GM23338 (cell line): Measurements from ENCODE around the gene WWOX. TPM values are rescaled to one million over a fixed set of nuclear protein-coding genes. Genes with fewer than 3 reads are reported as not detected.

Source experiments
- ATAC-seq: fragments of 200-7000 bp; cut with Tn5 transposase; 3 replicates; pipeline ENCODE4 v1.9.1; 2020
- DNase-seq: peaks from one replicate; pipeline ENCODE4 v3.0.0-alpha.2; 2015; ENCODE audit warnings: low spot score
- H2AFZ ChIP-seq: fragments of 200-600 bp; sonication (generic); 2 replicates; pipeline ENCODE4 v1.8.0; 2016; ENCODE audit warnings: antibody characterized with exemption, mild to moderate bottlenecking, moderate library complexity
- H3F3A ChIP-seq: fragments of 200-600 bp; sonication (generic); replicated peaks from 2 replicates; pipeline ENCODE4 v1.8.0; 2017; ENCODE audit warnings: antibody characterized with exemption, mixed run types, low read depth
- H3K27ac ChIP-seq: fragments of 200-600 bp; sonication (generic); 2 replicates; pipeline ENCODE4 v1.6.1; 2016; ENCODE audit warnings: low read depth
- H3K27me3 ChIP-seq: fragments of 200-600 bp; sonication (generic); 2 replicates; pipeline ENCODE4 v1.8.0; 2016; ENCODE audit warnings: mild to moderate bottlenecking, mixed run types, moderate library complexity; ENCODE audit not compliant: insufficient read depth
- H3K36me3 ChIP-seq: fragments of 200-600 bp; sonication (generic); 2 replicates; pipeline ENCODE4 v1.8.0; 2016; ENCODE audit warnings: mild to moderate bottlenecking; ENCODE audit not compliant: insufficient read depth
- H3K4me1 ChIP-seq: fragments of 200-600 bp; sonication (generic); 2 replicates; pipeline ENCODE4 v1.8.0; 2016; ENCODE audit warnings: mild to moderate bottlenecking, moderate library complexity; ENCODE audit not compliant: insufficient read depth
- H3K4me2 ChIP-seq: fragments of 200-600 bp; sonication (generic); 2 replicates; pipeline ENCODE4 v1.7.1; 2017; ENCODE audit warnings: mixed run types
- H3K4me3 ChIP-seq: fragments of 200-600 bp; sonication (generic); 2 replicates; pipeline ENCODE4 v1.6.1; 2016; ENCODE audit warnings: mixed run types
- H3K79me2 ChIP-seq: fragments of 200-600 bp; sonication (generic); replicated peaks from 2 replicates; pipeline ENCODE4 v1.8.0; 2017; ENCODE audit warnings: mild to moderate bottlenecking; ENCODE audit not compliant: insufficient read depth
- H3K9me2 ChIP-seq: fragments of 200-600 bp; sonication (generic); 2 replicates; pipeline ENCODE4 v1.8.0; 2017; ENCODE audit not compliant: insufficient read depth
- H4K20me1 ChIP-seq: fragments of 200-600 bp; sonication (generic); replicated peaks from 2 replicates; pipeline ENCODE4 v1.8.0; 2017; ENCODE audit warnings: mild to moderate bottlenecking; ENCODE audit not compliant: insufficient read depth
- H3K27ac Mint-ChIP-seq: 2 replicates; pipeline ENCODE4 v1.8.0; 2020; ENCODE audit warnings: inconsistent platforms, mild to moderate bottlenecking, moderate library complexity, mixed read lengths
- H3K27me3 Mint-ChIP-seq: 3 replicates; pipeline ENCODE4 v1.8.0; 2022; ENCODE audit warnings: low read depth, mild to moderate bottlenecking, moderate library complexity, mixed read lengths, inconsistent platforms; ENCODE audit not compliant: insufficient read depth, poor library complexity
- H3K36me3 Mint-ChIP-seq: 3 replicates; pipeline ENCODE4 v1.8.0; 2021; ENCODE audit warnings: low read depth, mild to moderate bottlenecking, inconsistent platforms, moderate library complexity, mixed read lengths
- H3K4me1 Mint-ChIP-seq: 3 replicates; pipeline ENCODE4 v1.8.0; 2020; ENCODE audit warnings: mild to moderate bottlenecking, inconsistent platforms, mixed read lengths
- H3K4me3 Mint-ChIP-seq: 3 replicates; pipeline ENCODE4 v1.8.0; 2021; ENCODE audit warnings: moderate library complexity, mild to moderate bottlenecking, inconsistent platforms, mixed read lengths
- H3K9me3 Mint-ChIP-seq: 3 replicates; pipeline ENCODE4 v1.8.0; 2020; ENCODE audit warnings: moderate library complexity, mild to moderate bottlenecking, inconsistent platforms, mixed read lengths
- CREB1 ChIP-seq: fragments of 250-450 bp; sonication (Bioruptor Pico); IDR thresholded peaks from 2 replicates; pipeline ENCODE4 v1.5.0; 2020; ENCODE audit warnings: low read depth, mild to moderate bottlenecking, moderate library complexity
- CTCF ChIP-seq, 2 experiments: fragments of 200-600 bp in 1 of 2; sonication (generic) in 1 of 2; conservative IDR thresholded peaks; 2 replicates each; pipeline versions ENCODE4 v1.5.1 to v1.6.1; 2016 to 2017; ENCODE audit warnings: antibody characterized with exemption in 2 of 2, low read depth in 2 of 2, mild to moderate bottlenecking in 2 of 2, moderate library complexity in 1 of 2
- EZH2 ChIP-seq: fragments of 200-600 bp; sonication (generic); IDR thresholded peaks from one replicate; pipeline ENCODE4 v1.8.0; 2017; ENCODE audit warnings: antibody characterized with exemption, mild to moderate bottlenecking, low read depth; ENCODE audit not compliant: unreplicated experiment
- EZH2phosphoT487 ChIP-seq: fragments of 200-600 bp; sonication (generic); IDR thresholded peaks from one replicate; pipeline ENCODE4 v1.8.1; 2018; ENCODE audit warnings: antibody characterized with exemption; ENCODE audit not compliant: unreplicated experiment
- NANOG ChIP-seq: IDR thresholded peaks from 2 replicates; pipeline ENCODE4 v1.6.1; 2016; ENCODE audit warnings: antibody characterized with exemption, borderline replicate concordance
- POLR2AphosphoS5 ChIP-seq: IDR thresholded peaks from 2 replicates; pipeline ENCODE4 v1.6.1; 2016; ENCODE audit warnings: antibody characterized with exemption, low read depth
- ZNF114 ChIP-seq: fragments of 250-450 bp; sonication (Bioruptor Pico); IDR thresholded peaks from 2 replicates; pipeline ENCODE4 v1.5.0; 2020; ENCODE audit warnings: mild to moderate bottlenecking, moderate library complexity
- ZNF331 ChIP-seq: fragments of 250-450 bp; sonication (Bioruptor Pico); IDR thresholded peaks from 2 replicates; pipeline ENCODE4 v1.5.0; 2020; ENCODE audit warnings: low read depth, mild to moderate bottlenecking, moderate library complexity
- ZNF462 ChIP-seq: fragments of 250-450 bp; sonication (Bioruptor Pico); IDR thresholded peaks from 2 replicates; pipeline ENCODE4 v1.5.0; 2020; ENCODE audit warnings: mild to moderate bottlenecking, moderate library complexity
- polyA plus RNA-seq: library from polyadenylated mRNA; unstranded; fragments of >200 nt; fragmentation: Nextera tagmentation; extraction: Ambion mirVana; gene quantifications from 2 replicates; pipeline ENCODE4 v1.2.1, GENCODE V29; 2016
- total RNA-seq: library from RNA; depleted of rRNA; stranded (reverse); fragments of >200 nt; shearing (Covaris generic); gene quantifications from 2 replicates; pipeline ENCODE4 v1.2.3, GENCODE V29; 2014
- TF ChIP-seq, protein P1 (sequence below): IDR thresholded peaks from 2 replicates; pipeline ENCODE4 v1.6.1; 2016; ENCODE audit warnings: antibody characterized with exemption

WWOX gene
- total and polyA plus RNA-seq, 2 experiments from 2014 or later, result 10.0 to 19.3 TPM

GRCh38 chr16:78363843-78364555 is 264.5 kb downstream of the WWOX start:
- no peaks in the 10 kb centered on the region for H3K36me3 Mint-ChIP-seq
- no peaks in the 10 kb centered on the region for H3K9me2 ChIP-seq
- TF ChIP-seq CTCF (conservative IDR thresholded peaks at IDR 0.05; ENCODE audit: low read depth in 2 of 2), result peak; percentile 59 to 77
- TF ChIP-seq, protein P1, sequence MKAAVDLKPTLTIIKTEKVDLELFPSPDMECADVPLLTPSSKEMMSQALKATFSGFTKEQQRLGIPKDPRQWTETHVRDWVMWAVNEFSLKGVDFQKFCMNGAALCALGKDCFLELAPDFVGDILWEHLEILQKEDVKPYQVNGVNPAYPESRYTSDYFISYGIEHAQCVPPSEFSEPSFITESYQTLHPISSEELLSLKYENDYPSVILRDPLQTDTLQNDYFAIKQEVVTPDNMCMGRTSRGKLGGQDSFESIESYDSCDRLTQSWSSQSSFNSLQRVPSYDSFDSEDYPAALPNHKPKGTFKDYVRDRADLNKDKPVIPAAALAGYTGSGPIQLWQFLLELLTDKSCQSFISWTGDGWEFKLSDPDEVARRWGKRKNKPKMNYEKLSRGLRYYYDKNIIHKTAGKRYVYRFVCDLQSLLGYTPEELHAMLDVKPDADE, result no peak
- no peak overlapping the region for H3K4me3 Mint-ChIP-seq
- no peak overlapping the region for H3K4me2 ChIP-seq
- no peaks in the 10 kb centered on the region for H3K27me3 Mint-ChIP-seq
- H4K20me1 ChIP-seq, result no peaks in the 10 kb centered on the region
- H3K4me1 ChIP-seq, result no peaks in the 10 kb centered on the region
- no peaks in the 10 kb centered on the region for H3K36me3 ChIP-seq
- H3K4me3 ChIP-seq, result no peak overlapping the region
- H3K4me1 Mint-ChIP-seq, result peaks cover 2% of the 10 kb centered on the region
- H3K27ac ChIP-seq, result no peak overlapping the region
- no peaks in the 10 kb centered on the region for H3F3A ChIP-seq
- H2AFZ ChIP-seq, result no peak overlapping the region
- DNase-seq (peak; percentile 50), ATAC-seq (peak; percentile 72)
- no peaks in the 10 kb centered on the region for H3K27me3 ChIP-seq
- no peak overlapping the region for H3K27ac Mint-ChIP-seq
- H3K9me3 Mint-ChIP-seq, result no peaks in the 10 kb centered on the region
- H3K79me2 ChIP-seq, result no peaks in the 10 kb centered on the region

DNA sequence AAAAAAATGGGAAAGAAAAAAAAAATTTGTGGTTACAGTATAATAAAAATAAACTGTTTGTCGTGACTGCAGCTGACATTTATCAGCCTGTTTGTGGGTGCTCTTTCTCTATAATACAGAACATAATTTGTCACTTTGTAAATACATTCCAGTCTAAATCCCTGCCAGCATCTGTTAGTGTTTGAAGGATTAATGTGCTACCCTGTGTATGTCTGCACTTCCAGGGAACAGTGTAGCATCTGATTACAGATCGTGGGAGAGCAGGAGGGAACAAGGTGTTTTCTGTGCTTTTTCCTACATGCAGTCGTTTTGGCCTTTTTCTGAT is 265.1 kb downstream of the WWOX start:
- no peak overlapping the region for H3K27ac ChIP-seq
- no peaks in the 10 kb centered on the region for H3K27me3 ChIP-seq
- no peaks in the 10 kb centered on the region for H3F3A ChIP-seq
- no peaks in the 10 kb centered on the region for H3K4me1 ChIP-seq
- H3K36me3 Mint-ChIP-seq, result no peaks in the 10 kb centered on the region
- H3K27ac Mint-ChIP-seq, result no peak overlapping the region
- H3K4me1 Mint-ChIP-seq, result peaks cover 5% of the 10 kb centered on the region
- ATAC-seq, result no peak
- DNase-seq, result no peak
- no peaks in the 10 kb centered on the region for H4K20me1 ChIP-seq
- no peaks in the 10 kb centered on the region for H3K79me2 ChIP-seq
- no peaks in the 10 kb centered on the region for H3K9me3 Mint-ChIP-seq
- H2AFZ ChIP-seq, result no peak overlapping the region
- no peaks in the 10 kb centered on the region for H3K36me3 ChIP-seq
- no peaks in the 10 kb centered on the region for H3K27me3 Mint-ChIP-seq
- H3K4me3 ChIP-seq, result no peak overlapping the region
- H3K4me2 ChIP-seq, result no peak overlapping the region
- H3K4me3 Mint-ChIP-seq, result no peak overlapping the region
- no peaks in the 10 kb centered on the region for H3K9me2 ChIP-seq
- TF ChIP-seq CREB1 (no peak), EZH2phosphoT487 (no peak), EZH2 (no peak), POLR2AphosphoS5 (no peak), ZNF114 (CRISPR knock-in tag) (no peak), ZNF331 (CRISPR knock-in tag) (no peak), ZNF462 (CRISPR knock-in tag) (no peak), NANOG (no peak)
- TF ChIP-seq, protein P1, result no peak
